Endodermal cell (in vitro differentiated cells): ENCODE results near the gene SPINT1. TPM values are rescaled to one million over a fixed set of nuclear protein-coding genes. Genes with fewer than 3 reads are reported as not detected.

ENCODE experiments used
- DNase-seq: peaks from one replicate; pipeline ENCODE4 v3.0.0-alpha.2; 2017
- H3K27ac ChIP-seq: 2 replicates; pipeline ENCODE4 v1.5.1; 2013; ENCODE audit warnings: mild to moderate bottlenecking, low read depth, low read length, moderate library complexity
- H3K27me3 ChIP-seq: 2 replicates; pipeline ENCODE4 v1.6.1; 2013; ENCODE audit warnings: mild to moderate bottlenecking, low read length, moderate library complexity; ENCODE audit not compliant: insufficient read depth, control insufficient read depth, poor library complexity, severe bottlenecking
- H3K36me3 ChIP-seq: 2 replicates; pipeline ENCODE4 v1.7.0; 2013; ENCODE audit warnings: mild to moderate bottlenecking, low read length, moderate library complexity; ENCODE audit not compliant: control insufficient read depth, insufficient read depth
- H3K4me1 ChIP-seq: one replicate; pipeline ENCODE4 v1.7.0; 2013; ENCODE audit warnings: low read length; ENCODE audit not compliant: control insufficient read depth, insufficient read depth
- H3K4me3 ChIP-seq: 2 replicates; pipeline ENCODE4 v1.5.1; 2013; ENCODE audit warnings: mild to moderate bottlenecking, low read length, moderate library complexity
- H3K9ac ChIP-seq: 2 replicates; pipeline ENCODE4 v1.6.1; 2013; ENCODE audit warnings: mild to moderate bottlenecking, low read length, moderate library complexity; ENCODE audit not compliant: poor library complexity, severe bottlenecking; ENCODE audit errors: extremely low read depth
- H3K9me3 ChIP-seq: 2 replicates; pipeline ENCODE4 v1.6.1; 2013; ENCODE audit warnings: mild to moderate bottlenecking, low read length, moderate library complexity; ENCODE audit not compliant: control insufficient read depth
- H3K27ac Mint-ChIP-seq: 2 replicates; pipeline ENCODE4 v1.8.0; 2020; ENCODE audit warnings: mixed read lengths
- H3K27me3 Mint-ChIP-seq: 2 replicates; pipeline ENCODE4 v1.8.0; 2021; ENCODE audit warnings: mild to moderate bottlenecking, mixed read lengths; ENCODE audit not compliant: insufficient read depth
- H3K36me3 Mint-ChIP-seq: 2 replicates; pipeline ENCODE4 v1.8.0; 2020; ENCODE audit warnings: low read depth, mixed read lengths
- H3K4me1 Mint-ChIP-seq: 2 replicates; pipeline ENCODE4 v1.8.0; 2020; ENCODE audit warnings: mixed read lengths
- H3K4me3 Mint-ChIP-seq: 2 replicates; pipeline ENCODE4 v1.8.0; 2020; ENCODE audit warnings: mild to moderate bottlenecking, moderate library complexity, mixed read lengths
- H3K9me3 Mint-ChIP-seq: 2 replicates; pipeline ENCODE4 v1.8.0; 2020; ENCODE audit warnings: mild to moderate bottlenecking, mixed read lengths
- CTCF ChIP-seq: fragments of 200-600 bp; sonication (generic); conservative IDR thresholded peaks from 2 replicates; pipeline ENCODE4 v1.5.0; 2021; ENCODE audit warnings: antibody characterized with exemption, mild to moderate bottlenecking
- WGBS, 2 experiments: methylation state at CpG; one replicate each; pipeline versions ENCODE4 v1.1.5 to v1.1.7; 2013; ENCODE audit warnings: missing lambda C conversion rate in 2 of 2, mixed read lengths in 1 of 2; ENCODE audit not compliant: insufficient coverage in 1 of 2, insufficient read length in 1 of 2; 5-methylcytosine and 5-hydroxymethylcytosine counted together
- total RNA-seq, 2 donors: library from RNA; stranded (reverse); fragmentation: NEBNext Ultra II Directional in 1 of 2; extraction: Animal tissue kit (Norgen Biotek cat#: 25700) in 1 of 2; gene quantifications; 2 replicates in 1 of 2; 3 replicates in 1 of 2; pipeline ENCODE4 v1.2.1, GENCODE V29; 2021

Gene SPINT1
- total RNA-seq, 2 donors from 2014 or later: 129 to 141 TPM

GRCh38 chr15:40846841-40847222, 3.0 kb downstream of the SPINT1 start:
- peaks cover 31% of the 10 kb centered on the region for H3K27me3 ChIP-seq
- peak overlapping the region; percentile 80 for H3K4me3 ChIP-seq
- H3K27ac ChIP-seq: no peak overlapping the region
- H3K27me3 Mint-ChIP-seq: no peaks in the 10 kb centered on the region
- no peak for DNase-seq
- H3K4me1 ChIP-seq: peaks cover 5% of the 10 kb centered on the region
- peaks cover 42% of the 10 kb centered on the region for H3K36me3 Mint-ChIP-seq
- no peak for TF ChIP-seq CTCF
- peak overlapping the region; percentile 93 for H3K4me3 Mint-ChIP-seq
- peaks cover 31% of the 10 kb centered on the region for H3K4me1 Mint-ChIP-seq
- H3K9ac ChIP-seq: no peak overlapping the region
- H3K36me3 ChIP-seq: peaks cover 7% of the 10 kb centered on the region
- H3K9me3 Mint-ChIP-seq: no peaks in the 10 kb centered on the region
- peak overlapping the region; percentile 92 for H3K27ac Mint-ChIP-seq
- H3K9me3 ChIP-seq: no peaks in the 10 kb centered on the region

GRCh38 chr15:40847223-40847961, 3.5 kb downstream of the SPINT1 start:
- H3K27me3 ChIP-seq: peaks cover 25% of the 10 kb centered on the region
- peak; percentile 79 for DNase-seq
- WGBS, 2 experiments: 81 to 88% methylated on average over 2 to 7 of the region's 7 CpGs
- Mint-ChIP-seq H3K4me3 (peak overlapping the region; percentile 93), H3K27me3 (no peaks in the 10 kb centered on the region), H3K27ac (peak overlapping the region; percentile 92), H3K4me1 (peaks cover 31% of the 10 kb centered on the region), H3K36me3 (peaks cover 46% of the 10 kb centered on the region), H3K9me3 (no peaks in the 10 kb centered on the region)
- peak overlapping the region; percentile 80 for H3K4me3 ChIP-seq
- no peak for TF ChIP-seq CTCF
- no peak overlapping the region for H3K9ac ChIP-seq
- H3K27ac ChIP-seq: no peak overlapping the region
- no peaks in the 10 kb centered on the region for H3K9me3 ChIP-seq
- peaks cover 5% of the 10 kb centered on the region for H3K4me1 ChIP-seq
- H3K36me3 ChIP-seq: peaks cover 7% of the 10 kb centered on the region

- DNase-seq: no peak
- H3K27ac Mint-ChIP-seq: peak overlapping the region; percentile 53
- no peaks in the 10 kb centered on the region for H3K27me3 ChIP-seq
- no peak for TF ChIP-seq CTCF
- 92 to 94% methylated on average over 7 to 8 of the region's 8 CpGs for WGBS, 2 experiments
- H3K36me3 Mint-ChIP-seq: peaks cover 55% of the 10 kb centered on the region
- no peak overlapping the region for H3K4me3 ChIP-seq
- H3K9me3 ChIP-seq: no peaks in the 10 kb centered on the region
- no peak overlapping the region for H3K9ac ChIP-seq
- H3K27me3 Mint-ChIP-seq: no peaks in the 10 kb centered on the region
- peaks cover 19% of the 10 kb centered on the region for H3K36me3 ChIP-seq
- H3K9me3 Mint-ChIP-seq: no peaks in the 10 kb centered on the region
- no peak overlapping the region for H3K4me3 Mint-ChIP-seq
- peaks cover 23% of the 10 kb centered on the region for H3K4me1 Mint-ChIP-seq
- peaks cover 5% of the 10 kb centered on the region for H3K4me1 ChIP-seq
- H3K27ac ChIP-seq: no peak overlapping the region
Observed at GRCh38 chr15:40850576-40851112, 6.8 kb downstream of the SPINT1 start.
